Fibroblast of lung (primary cell): Measurements from ENCODE around the gene NPC2. TPM values are rescaled to one million over a fixed set of nuclear protein-coding genes. Genes with fewer than 3 reads are reported as not detected.

Source experiments
- DNase-seq, 2 donors: peaks; one replicate each; pipeline versions ENCODE4 v3.0.0 to v3.0.0-alpha.2; 2010; ENCODE audit warnings: low read depth in 2 of 2
- H2AFZ ChIP-seq: 2 replicates; pipeline ENCODE4 v1.5.1; 2012; ENCODE audit warnings: low read length, control low read depth, inconsistent platforms
- H3K27ac ChIP-seq: 2 replicates; pipeline ENCODE4 v1.5.1; 2011; ENCODE audit warnings: low read length, control low read depth; ENCODE audit not compliant: insufficient read depth
- H3K27me3 ChIP-seq: 2 replicates; pipeline ENCODE4 v1.5.1; 2011; ENCODE audit warnings: mild to moderate bottlenecking, low read length; ENCODE audit not compliant: control insufficient read depth, insufficient read depth
- H3K36me3 ChIP-seq: 2 replicates; pipeline ENCODE4 v1.5.1; 2011; ENCODE audit warnings: low read length; ENCODE audit not compliant: control insufficient read depth, insufficient read depth
- H3K4me1 ChIP-seq: 2 replicates; pipeline ENCODE4 v1.5.1; 2011; ENCODE audit warnings: low read length; ENCODE audit not compliant: control insufficient read depth, insufficient read depth; ENCODE audit errors: extremely low read depth
- H3K4me2 ChIP-seq: 2 replicates; pipeline ENCODE4 v1.5.1; 2011; ENCODE audit warnings: low read length, control low read depth; ENCODE audit not compliant: insufficient read depth; ENCODE audit errors: extremely low read depth
- H3K4me3 ChIP-seq, 4 experiments: fragments of 200-600 bp in 1 of 4; sonication (generic) in 1 of 4; replicated peaks in 1 of 4; 2 replicates each; pipeline ENCODE4 v1.5.1; 2011 to 2016; ENCODE audit warnings: low read length in 4 of 4, low read depth in 3 of 4, mild to moderate bottlenecking in 3 of 4, control low read depth in 2 of 4, inconsistent platforms in 1 of 4, mixed read lengths in 1 of 4; ENCODE audit not compliant: insufficient read depth in 1 of 4; ENCODE audit errors: control extremely low read depth in 1 of 4
- H3K79me2 ChIP-seq: 2 replicates; pipeline ENCODE4 v1.5.1; 2012; ENCODE audit warnings: mild to moderate bottlenecking, low read length, inconsistent platforms; ENCODE audit not compliant: control insufficient read depth, insufficient read depth
- H3K9ac ChIP-seq: 2 replicates; pipeline ENCODE4 v1.5.1; 2011; ENCODE audit warnings: mild to moderate bottlenecking, low read length, control low read depth; ENCODE audit not compliant: insufficient read depth
- H3K9me3 ChIP-seq: 2 replicates; pipeline ENCODE4 v1.5.1; 2012; ENCODE audit warnings: low read depth, low read length; ENCODE audit not compliant: control insufficient read depth, insufficient read depth
- H4K20me1 ChIP-seq: 2 replicates; pipeline ENCODE4 v1.5.1; 2011; ENCODE audit warnings: low read length; ENCODE audit not compliant: control insufficient read depth, insufficient read depth; ENCODE audit errors: extremely low read depth
- CTCF ChIP-seq, 2 donors: IDR thresholded peaks in 1 of 2; conservative IDR thresholded peaks in 1 of 2; 1 replicate in 1 of 2; 2 replicates in 1 of 2; pipeline ENCODE4 v1.5.1; 2011 to 2012; ENCODE audit warnings: low read length in 2 of 2, control low read depth in 1 of 2, inconsistent platforms in 1 of 2, low read depth in 1 of 2, mild to moderate bottlenecking in 1 of 2
- EZH2 ChIP-seq: IDR thresholded peaks from 2 replicates; pipeline ENCODE4 v1.5.1; 2012; ENCODE audit warnings: low read length, control low read depth, mild to moderate bottlenecking; ENCODE audit errors: missing control alignments
- polyA plus RNA-seq, 2 donors: library from polyadenylated mRNA; depleted of rRNA in 1 of 2; stranded (reverse) in 1 of 2; unstranded in 1 of 2; fragments of >200 nt; gene quantifications; 2 replicates each; pipeline ENCODE4 v1.2.1, GENCODE V29; 2011 to 2012; ENCODE audit warnings: missing spikeins in 1 of 2
- total RNA-seq: library from RNA; depleted of rRNA; stranded (reverse); fragments of >200 nt; gene quantifications from 2 replicates; pipeline ENCODE4 v1.2.1, GENCODE V29; 2014

The NPC2 gene
- total and polyA plus RNA-seq, 2 donors (not counting 1 experiment from before 2014, with no cell fraction given): 238 to 275 TPM

GRCh38 chr14:74510959-74511409 is 17.9 kb upstream of the NPC2 start:
- Histone ChIP-seq H3K4me2 (peak overlapping the region; percentile 18), H3K27ac (peak overlapping the region; percentile 86), H3K4me3 (no peak overlapping the region), H3K9me3 (no peaks in the 10 kb centered on the region), H3K9ac (no peak overlapping the region), H4K20me1 (no peaks in the 10 kb centered on the region), H3K27me3 (no peaks in the 10 kb centered on the region), H3K36me3 (peaks cover 39% of the 10 kb centered on the region), H3K4me1 (peaks cover 35% of the 10 kb centered on the region), H2AFZ (no peak overlapping the region), H3K79me2 (no peaks in the 10 kb centered on the region)
- no peak for TF ChIP-seq EZH2
- TF ChIP-seq CTCF (conservative IDR thresholded peaks at IDR 0.05 in 1 of 2, IDR thresholded peaks at IDR 0.05 in 1 of 2; ENCODE audit: low read depth in 1 of 2, low read length in 2 of 2): no peak
- DNase-seq: peak; percentile 66 to 73

GRCh38 chr14:74510223-74510931 is 17.3 kb upstream of the NPC2 start:
- no peak overlapping the region for H3K9ac ChIP-seq

More at GRCh38 chr14:74510223-74510931, 17.3 kb upstream of the NPC2 start:
- Histone ChIP-seq H3K27ac (peak overlapping the region; percentile 86), H2AFZ (no peak overlapping the region), H3K9me3 (no peaks in the 10 kb centered on the region), H4K20me1 (no peaks in the 10 kb centered on the region), H3K79me2 (no peaks in the 10 kb centered on the region), H3K4me3 (no peak overlapping the region), H3K4me1 (peaks cover 31% of the 10 kb centered on the region), H3K36me3 (peaks cover 41% of the 10 kb centered on the region), H3K27me3 (no peaks in the 10 kb centered on the region), H3K4me2 (no peak overlapping the region)
- TF ChIP-seq EZH2 (no peak), CTCF (conservative IDR thresholded peaks at IDR 0.05 in 1 of 2, IDR thresholded peaks at IDR 0.05 in 1 of 2; ENCODE audit: low read depth in 1 of 2, low read length in 2 of 2) (no peak)
- peak; percentile 42 to 77 for DNase-seq
